GM10266 (cell line): Measurements from ENCODE around the gene MAD2L1.
A peak's percentile ranks its signal among the peaks of the same experiment; 100 is the strongest.

ENCODE experiments used
- DNase-seq: peaks from one replicate; pipeline ENCODE4 v3.0.0; 2012; ENCODE audit errors: extremely low spot score
- CTCF ChIP-seq: IDR thresholded peaks from 2 replicates; pipeline ENCODE4 v1.5.1; 2012; ENCODE audit warnings: mild to moderate bottlenecking, low read depth; ENCODE audit not compliant: control insufficient read depth, insufficient read depth; ENCODE audit errors: missing control alignments

MAD2L1 gene

DNA sequence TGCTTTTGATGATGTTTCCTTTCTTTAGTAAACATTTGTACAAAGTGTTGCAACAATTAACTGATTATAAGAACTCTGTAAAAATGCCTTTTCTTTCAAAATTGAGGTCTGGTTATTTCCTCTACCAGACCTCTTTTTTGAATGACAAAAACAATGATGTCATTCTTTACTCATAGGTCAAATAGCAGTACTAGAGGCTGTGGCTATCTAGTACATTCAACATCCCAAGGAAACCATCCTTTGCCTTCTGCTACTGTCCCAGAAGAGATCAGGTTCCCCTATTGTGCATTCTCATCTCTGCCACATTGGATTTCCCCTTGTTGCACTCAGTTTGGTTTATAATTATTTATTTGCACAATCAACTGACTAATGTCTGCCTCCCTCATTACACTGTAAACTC is 19.1 kb upstream of the MAD2L1 start:
- peak; percentile 6 for DNase-seq
- no peak for TF ChIP-seq CTCF

DNA sequence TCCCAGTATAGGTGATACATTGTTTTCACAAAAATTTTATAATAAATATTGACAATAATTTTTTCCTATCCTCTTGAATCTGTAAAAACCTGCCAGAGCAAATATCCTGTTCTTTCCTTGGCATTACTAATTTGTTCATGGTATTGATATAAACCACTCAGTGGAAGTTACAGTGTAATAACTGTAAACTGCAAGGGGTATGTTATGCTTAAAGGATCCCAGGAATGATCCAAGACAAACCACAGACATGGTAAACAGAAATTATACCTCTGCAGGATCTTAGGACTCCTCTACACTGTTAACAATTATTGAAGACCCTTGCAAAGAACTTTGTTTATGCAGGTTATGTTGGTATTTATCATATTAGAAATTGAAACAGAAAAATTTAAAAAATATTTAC is 17.7 kb upstream of the MAD2L1 start:
- DNase-seq: no peak
- TF ChIP-seq CTCF: no peak

DNA sequence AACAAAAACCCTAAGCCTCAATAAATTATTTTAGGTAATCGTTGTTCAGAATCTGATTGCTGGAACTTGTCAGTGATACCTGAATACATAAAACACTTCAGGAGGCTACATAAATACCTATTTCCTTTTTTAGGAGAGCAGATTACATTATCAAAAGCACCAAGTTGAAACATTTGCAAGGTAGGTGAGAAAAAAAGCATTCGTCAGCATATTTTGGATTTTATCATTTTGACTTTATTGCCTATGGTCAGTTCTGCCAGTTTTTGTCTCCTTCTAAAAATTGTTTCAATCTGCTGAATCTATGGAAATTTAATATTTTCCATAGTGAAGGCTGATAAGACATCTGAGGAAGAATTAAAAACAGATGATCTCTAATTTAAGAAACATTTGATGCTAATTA is 16.5 kb upstream of the MAD2L1 start:
- TF ChIP-seq CTCF: no peak
- no peak for DNase-seq

- no peak for TF ChIP-seq CTCF
- no peak for DNase-seq
These were observed 15.6 kb upstream of the MAD2L1 start for GRCh38 chr4:120082251-120082650.

GRCh38 chr4:120081726-120082125 is 15.1 kb upstream of the MAD2L1 start:
- no peak for DNase-seq
- no peak for TF ChIP-seq CTCF

DNA sequence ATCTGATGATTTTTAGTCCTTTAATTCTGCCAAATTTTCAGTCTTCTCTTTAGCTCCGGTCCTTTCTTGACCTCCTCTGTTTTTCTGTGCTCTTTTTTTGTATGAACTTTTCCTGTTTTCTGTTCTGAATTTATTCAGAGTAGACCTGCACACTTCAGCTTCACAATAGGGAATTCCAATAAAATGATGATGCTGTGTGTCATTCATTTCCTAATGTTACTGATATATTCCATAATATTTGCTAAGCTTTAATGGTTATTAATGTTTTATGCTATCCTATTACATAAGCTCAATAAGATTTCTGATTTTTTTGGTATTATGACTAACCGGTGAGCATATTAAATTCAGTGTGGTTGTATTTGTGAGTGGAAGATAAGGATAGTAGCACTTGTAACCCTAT is 13.9 kb upstream of the MAD2L1 start:
- no peak for DNase-seq
- TF ChIP-seq CTCF: no peak

- DNase-seq: no peak
- no peak for TF ChIP-seq CTCF
These were observed 13.3 kb upstream of the MAD2L1 start for GRCh38 chr4:120079839-120080520.
